Left renal cortex interstitium (tissue), 4 donors: Measurements from ENCODE around the gene FBXL7. TPM values are rescaled to one million over a fixed set of nuclear protein-coding genes. Genes with fewer than 3 reads are reported as not detected.

ENCODE experiments used
- DNase-seq, 4 donors: peaks; one replicate each; pipeline ENCODE4 v3.0.0-alpha.2; 2013; ENCODE audit warnings: low read depth in 4 of 4, low spot score in 2 of 4, missing footprints in 1 of 4
- polyA plus RNA-seq, 4 donors: library from polyadenylated mRNA; unstranded; fragments of 120-200 nt; gene quantifications; one replicate each; pipeline ENCODE4 v1.2.1, GENCODE V29; 2013; ENCODE audit not compliant: insufficient read length in 4 of 4

The FBXL7 gene
- polyA plus RNA-seq, 4 donors, result 24.1 to 29.8 (median 26.8) TPM

DNA sequence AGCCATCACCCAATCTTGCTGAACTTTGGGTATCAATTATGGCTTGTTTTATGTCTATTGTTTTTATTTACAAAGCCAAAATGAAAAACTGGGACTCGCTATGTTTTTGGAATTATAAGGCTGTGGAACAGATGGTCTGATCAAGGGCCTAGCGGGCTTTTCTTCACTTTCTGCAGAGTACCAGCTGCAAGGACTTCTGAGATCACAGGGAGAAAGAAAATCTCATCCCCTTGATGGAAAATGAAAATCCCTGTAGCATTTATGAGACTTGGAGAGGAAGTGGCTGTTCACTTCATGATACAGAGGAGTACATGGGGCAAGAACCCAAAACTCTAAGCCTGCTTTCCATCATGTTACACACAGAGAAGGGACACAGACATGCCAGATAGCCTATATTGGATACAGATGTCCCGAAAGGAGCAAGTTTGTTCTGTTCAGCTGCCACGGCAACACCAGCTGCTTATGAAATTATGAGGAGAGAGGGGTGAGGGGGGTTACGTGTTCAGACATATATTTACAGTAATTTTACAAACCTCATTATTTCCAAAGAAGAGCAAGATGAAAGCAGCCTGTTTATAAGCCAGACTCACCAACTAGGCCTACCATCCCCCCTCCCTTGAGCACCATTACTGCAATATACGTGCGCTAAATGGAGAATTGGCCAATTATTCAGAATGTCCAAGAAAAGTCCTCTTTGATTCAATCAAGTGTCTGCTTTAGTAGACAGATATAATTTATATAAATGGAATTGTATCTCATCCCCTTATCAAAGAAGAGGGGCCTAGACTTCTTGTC, 459.6 kb downstream of the FBXL7 start:
- DNase-seq, result peak; percentile 9 to 40 (median 18)

DNA sequence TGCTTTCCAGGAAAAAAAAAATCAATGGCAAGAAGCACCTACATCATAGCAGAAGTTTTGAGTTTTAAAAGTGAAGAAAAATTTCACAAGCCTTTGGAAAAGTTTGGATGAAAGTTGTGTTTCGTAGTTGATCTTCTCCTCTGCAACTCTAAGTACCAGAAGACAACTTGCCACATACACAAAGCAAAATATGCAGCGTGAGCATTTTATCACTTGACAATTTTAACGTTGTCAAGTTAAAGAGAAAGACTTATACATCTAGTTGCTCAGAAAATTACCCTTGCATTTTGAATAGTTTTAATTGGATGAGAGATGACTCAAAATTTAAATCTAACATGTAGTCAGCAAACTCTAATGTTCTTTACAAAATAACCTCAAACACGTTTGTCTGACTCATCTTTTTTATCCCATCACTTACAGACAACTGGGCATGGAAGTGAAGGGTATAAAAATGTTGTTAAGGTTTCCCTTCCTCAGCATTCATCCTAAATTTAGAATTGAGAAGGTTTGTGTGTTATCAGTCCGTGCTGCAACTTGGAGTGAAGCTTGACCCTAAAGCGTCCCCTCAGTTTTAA, 466.2 kb downstream of the FBXL7 start:
- no peak for DNase-seq

DNA sequence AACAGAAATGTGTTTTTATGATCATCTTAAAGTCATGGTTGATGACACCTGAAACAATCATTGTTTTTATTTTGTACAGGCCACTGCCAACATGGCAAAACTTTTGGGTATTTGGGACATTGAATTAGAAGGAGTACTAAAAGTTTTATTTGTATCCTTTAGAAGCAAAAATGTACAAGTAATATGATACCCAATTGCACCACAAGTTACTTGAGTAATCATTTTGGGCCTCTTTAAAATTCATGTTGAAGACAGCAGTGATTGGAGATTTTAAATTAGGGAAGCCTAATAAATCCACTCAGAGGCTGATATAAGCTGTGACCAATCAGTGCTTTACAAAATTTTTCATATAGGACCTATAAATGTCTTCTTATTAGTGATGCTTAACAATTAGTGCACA, 466.7 kb downstream of the FBXL7 start:
- DNase-seq, result no peak

- no peak for DNase-seq
Measured at GRCh38 chr5:15968993-15969392, 469.0 kb downstream of the FBXL7 start.

- no peak for DNase-seq
Measured at GRCh38 chr5:15977851-15978250, 477.9 kb downstream of the FBXL7 start.

DNA sequence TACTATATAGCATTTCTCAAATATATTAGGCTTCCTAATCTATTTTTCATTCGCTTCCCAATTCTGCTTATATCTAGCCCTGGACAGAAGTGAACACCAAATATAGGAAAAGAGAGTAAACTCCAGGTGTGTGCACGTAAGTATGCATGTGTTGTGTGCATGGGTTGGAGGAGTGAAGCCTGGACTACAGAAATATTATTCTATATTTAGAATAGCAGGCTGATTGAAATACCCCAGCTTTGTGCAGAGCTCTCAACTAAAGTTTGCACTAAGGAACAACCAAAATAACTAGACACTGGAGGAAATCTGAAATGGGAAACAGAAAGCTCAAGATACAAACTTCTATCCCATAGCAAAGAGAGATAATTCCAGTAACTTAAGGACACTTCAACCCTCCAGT, 480.9 kb downstream of the FBXL7 start:
- no peak for DNase-seq

DNA sequence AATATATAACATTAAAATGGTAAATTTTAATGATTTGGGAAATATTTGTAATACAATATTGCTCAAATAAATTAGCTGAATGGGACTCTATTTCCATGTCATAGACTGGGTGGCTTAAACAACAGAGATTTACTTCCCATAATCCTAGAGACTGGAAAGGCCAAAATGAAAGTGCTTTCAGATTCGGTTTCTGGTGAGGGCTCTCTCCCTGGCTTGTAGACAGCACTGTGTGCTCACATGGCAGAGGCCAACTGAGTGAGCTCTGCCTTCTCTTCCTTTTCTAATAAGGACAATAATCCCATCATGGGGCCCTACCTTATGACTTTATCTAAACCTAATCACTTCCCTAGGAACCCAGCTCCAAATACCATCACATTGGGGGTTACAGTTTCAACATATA, 483.4 kb downstream of the FBXL7 start:
- no peak for DNase-seq
